ENCODE results near the gene B3GAT3.

DNA sequence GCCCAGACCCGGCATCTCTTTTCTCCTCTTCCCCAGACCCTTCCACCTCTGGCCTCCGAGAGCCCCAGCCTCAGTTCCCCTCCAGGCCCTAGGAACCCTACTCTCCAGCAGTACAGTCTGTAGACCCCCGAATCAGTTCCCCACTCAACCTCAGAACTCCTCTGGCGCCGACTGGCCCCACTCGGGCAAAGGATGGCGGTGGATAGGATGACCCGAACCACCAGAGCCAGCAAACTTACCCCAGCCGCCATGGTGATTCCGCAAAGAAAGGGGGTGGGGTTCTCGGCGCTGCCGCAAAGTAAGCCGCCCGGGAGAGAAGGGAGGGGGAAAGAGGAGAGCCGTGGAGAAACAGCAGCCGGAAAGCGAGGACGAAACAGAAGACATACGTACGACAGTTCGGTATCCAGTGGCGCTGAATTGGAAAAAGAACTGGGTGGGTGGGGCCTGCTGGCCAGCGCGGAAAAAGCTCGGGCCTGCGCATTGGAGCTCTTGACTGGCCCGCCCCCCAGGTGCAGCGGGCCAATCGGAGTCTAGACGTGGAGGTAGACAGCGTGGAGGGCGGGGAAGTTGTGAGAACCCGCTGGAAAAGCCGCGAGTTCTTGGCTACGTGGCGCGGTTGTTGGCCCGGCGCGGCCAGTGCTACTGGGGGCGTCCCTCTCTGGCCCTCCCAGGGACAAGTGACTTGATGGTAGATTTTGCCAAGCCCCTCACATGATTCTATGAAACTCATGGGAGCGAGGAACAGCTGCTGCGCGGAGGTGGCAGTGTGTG is 48.0 kb downstream of the B3GAT3 start, which contains the start of gene EEF1G:
- TF ChIP-seq POLR2AphosphoS5 (IDR thresholded peaks at IDR 0.05; ENCODE audit: borderline replicate concordance, low read depth, low read length) (peak; percentile 97), EZH2 (IDR thresholded peaks at IDR 0.05) (no peak)

All from SK-N-MC (cell line).